Stimulated activated effector memory CD8-positive, alpha-beta T cell treated with anti-CD3 and anti-CD28 coated beads, Interleukin-12 subunit alpha, Interleukin-12 subunit beta, amount 100 ng/mL, for 72 hours (primary cell): ENCODE results near the gene LRRC8E.
A peak's percentile ranks its signal among the peaks of the same experiment; 100 is the strongest.

ENCODE experiments used
- ATAC-seq: fragments of 150-1000 bp; cut with Tn5 transposase; 2 replicates; pipeline ENCODE4 v1.10.0; 2021
- DNase-seq, 2 donors: peaks; one replicate each; pipeline ENCODE4 v3.0.0; 2021 to 2022; ENCODE audit warnings: low spot score in 2 of 2
- H3K27ac Mint-ChIP-seq: one replicate; pipeline ENCODE4 v1.8.0; 2022; ENCODE audit warnings: mild to moderate bottlenecking, mixed read lengths
- H3K36me3 Mint-ChIP-seq: one replicate; pipeline ENCODE4 v1.8.0; 2022; ENCODE audit warnings: mild to moderate bottlenecking, mixed read lengths
- H3K4me1 Mint-ChIP-seq: one replicate; pipeline ENCODE4 v1.8.0; 2022; ENCODE audit warnings: mixed read lengths
- H3K4me3 Mint-ChIP-seq: one replicate; pipeline ENCODE4 v1.8.0; 2022; ENCODE audit warnings: mild to moderate bottlenecking, mixed read lengths
- H3K9me3 Mint-ChIP-seq: one replicate; pipeline ENCODE4 v1.8.0; 2022; ENCODE audit warnings: mixed read lengths

The LRRC8E gene

GRCh38 chr19:7861619-7862412 is 26.5 kb upstream of the LRRC8E start:
- peak; percentile 9 for ATAC-seq
- Mint-ChIP-seq H3K4me3 (peak overlapping the region; percentile 46), H3K4me1 (peaks cover 11% of the 10 kb centered on the region), H3K9me3 (no peaks in the 10 kb centered on the region), H3K36me3 (no peaks in the 10 kb centered on the region), H3K27ac (no peak overlapping the region)
- DNase-seq, result no peak

- Mint-ChIP-seq H3K36me3 (no peaks in the 10 kb centered on the region), H3K4me1 (peaks cover 11% of the 10 kb centered on the region), H3K4me3 (peak overlapping the region; percentile 46), H3K9me3 (no peaks in the 10 kb centered on the region), H3K27ac (no peak overlapping the region)
- ATAC-seq, result peak; percentile 53
- peak; percentile 47 to 67 for DNase-seq
These were observed 25.8 kb upstream of the LRRC8E start for GRCh38 chr19:7862413-7862951.

- Mint-ChIP-seq H3K27ac (no peak overlapping the region), H3K4me1 (peaks cover 12% of the 10 kb centered on the region), H3K36me3 (no peaks in the 10 kb centered on the region), H3K4me3 (no peak overlapping the region), H3K9me3 (no peaks in the 10 kb centered on the region)
- peak; percentile 9 for ATAC-seq
- DNase-seq, result no peak
These were observed 24.9 kb upstream of the LRRC8E start for GRCh38 chr19:7863157-7863970.

- H3K4me1 Mint-ChIP-seq, result peaks cover 18% of the 10 kb centered on the region
- DNase-seq (no peak), ATAC-seq (no peak)
- no peaks in the 10 kb centered on the region for H3K9me3 Mint-ChIP-seq
- H3K36me3 Mint-ChIP-seq, result no peaks in the 10 kb centered on the region
- no peak overlapping the region for H3K27ac Mint-ChIP-seq
- H3K4me3 Mint-ChIP-seq, result no peak overlapping the region
These were observed 24.2 kb upstream of the LRRC8E start for GRCh38 chr19:7863971-7864689.

GRCh38 chr19:7864690-7865074 is 23.6 kb upstream of the LRRC8E start:
- ATAC-seq, result no peak

GRCh38 chr19:7865262-7865911 is 22.9 kb upstream of the LRRC8E start:
- Mint-ChIP-seq H3K4me3 (peak overlapping the region; percentile 26), H3K27ac (no peak overlapping the region)

More at GRCh38 chr19:7864690-7865074, 23.6 kb upstream of the LRRC8E start:
- Mint-ChIP-seq H3K36me3 (no peaks in the 10 kb centered on the region), H3K9me3 (no peaks in the 10 kb centered on the region), H3K4me1 (peaks cover 18% of the 10 kb centered on the region), H3K4me3 (peak overlapping the region; percentile 26), H3K27ac (no peak overlapping the region)
- no peak for DNase-seq

GRCh38 chr19:7866399-7867091 is 21.8 kb upstream of the LRRC8E start:
- Mint-ChIP-seq H3K4me3 (no peak overlapping the region), H3K9me3 (peaks cover 2% of the 10 kb centered on the region), H3K4me1 (peaks cover 28% of the 10 kb centered on the region), H3K36me3 (no peaks in the 10 kb centered on the region), H3K27ac (no peak overlapping the region)
- ATAC-seq (no peak), DNase-seq (no peak)

More at GRCh38 chr19:7865262-7865911, 22.9 kb upstream of the LRRC8E start:
- ATAC-seq (no peak), DNase-seq (no peak)
- H3K9me3 Mint-ChIP-seq, result no peaks in the 10 kb centered on the region
- peaks cover 18% of the 10 kb centered on the region for H3K4me1 Mint-ChIP-seq
- H3K36me3 Mint-ChIP-seq, result no peaks in the 10 kb centered on the region

- Mint-ChIP-seq H3K27ac (no peak overlapping the region), H3K9me3 (peaks cover 2% of the 10 kb centered on the region), H3K4me1 (peaks cover 35% of the 10 kb centered on the region), H3K4me3 (peak overlapping the region; percentile 80), H3K36me3 (no peaks in the 10 kb centered on the region)
- no peak for ATAC-seq
- no peak for DNase-seq
These were observed 21.0 kb upstream of the LRRC8E start for GRCh38 chr19:7867092-7867844.

- Mint-ChIP-seq H3K4me1 (peaks cover 35% of the 10 kb centered on the region), H3K4me3 (peak overlapping the region; percentile 80), H3K36me3 (no peaks in the 10 kb centered on the region), H3K9me3 (peaks cover 2% of the 10 kb centered on the region), H3K27ac (no peak overlapping the region)
- DNase-seq (no peak), ATAC-seq (no peak)
These were observed 20.0 kb upstream of the LRRC8E start for GRCh38 chr19:7868326-7868670.

GRCh38 chr19:7868671-7869452 is 19.4 kb upstream of the LRRC8E start:
- no peaks in the 10 kb centered on the region for H3K36me3 Mint-ChIP-seq
- ATAC-seq (peak; percentile 85), DNase-seq (peak; percentile 81 to 85)
- peaks cover 35% of the 10 kb centered on the region for H3K4me1 Mint-ChIP-seq
- H3K4me3 Mint-ChIP-seq, result peak overlapping the region; percentile 80
- H3K9me3 Mint-ChIP-seq, result peaks cover 2% of the 10 kb centered on the region
- H3K27ac Mint-ChIP-seq, result no peak overlapping the region

- peaks cover 2% of the 10 kb centered on the region for H3K9me3 Mint-ChIP-seq
- DNase-seq, result peak; percentile 82 to 94
- ATAC-seq, result peak; percentile 64
- no peak overlapping the region for H3K27ac Mint-ChIP-seq
- H3K4me1 Mint-ChIP-seq, result peaks cover 35% of the 10 kb centered on the region
- peak overlapping the region; percentile 80 for H3K4me3 Mint-ChIP-seq
- H3K36me3 Mint-ChIP-seq, result no peaks in the 10 kb centered on the region
These were observed 18.8 kb upstream of the LRRC8E start for GRCh38 chr19:7869453-7869909.

- peaks cover 31% of the 10 kb centered on the region for H3K4me1 Mint-ChIP-seq
- peak in 1 of 2 donors; percentile 74 for DNase-seq
- peak; percentile 3 for ATAC-seq
- H3K36me3 Mint-ChIP-seq, result no peaks in the 10 kb centered on the region
- peaks cover 2% of the 10 kb centered on the region for H3K9me3 Mint-ChIP-seq
- peak overlapping the region; percentile 80 for H3K4me3 Mint-ChIP-seq
- no peak overlapping the region for H3K27ac Mint-ChIP-seq
These were observed 18.3 kb upstream of the LRRC8E start for GRCh38 chr19:7869910-7870511.
